OCI-LY3 (cell line): ENCODE data around the gene KDM1B.

Source experiments
- EZH2phosphoT487 ChIP-seq: fragments of 200-600 bp; shearing (Covaris generic); IDR thresholded peaks from 2 replicates; pipeline ENCODE4 v1.6.1; 2018; ENCODE audit warnings: antibody characterized with exemption, mixed run types, low read depth
- TF ChIP-seq, protein P1 (sequence below): fragments of 200-600, 300-600 bp; sonication (generic); IDR thresholded peaks from 2 replicates; pipeline ENCODE4 v1.5.1; 2014; ENCODE audit warnings: antibody characterized with exemption, low read length, low read depth

- TF ChIP-seq, protein P1, sequence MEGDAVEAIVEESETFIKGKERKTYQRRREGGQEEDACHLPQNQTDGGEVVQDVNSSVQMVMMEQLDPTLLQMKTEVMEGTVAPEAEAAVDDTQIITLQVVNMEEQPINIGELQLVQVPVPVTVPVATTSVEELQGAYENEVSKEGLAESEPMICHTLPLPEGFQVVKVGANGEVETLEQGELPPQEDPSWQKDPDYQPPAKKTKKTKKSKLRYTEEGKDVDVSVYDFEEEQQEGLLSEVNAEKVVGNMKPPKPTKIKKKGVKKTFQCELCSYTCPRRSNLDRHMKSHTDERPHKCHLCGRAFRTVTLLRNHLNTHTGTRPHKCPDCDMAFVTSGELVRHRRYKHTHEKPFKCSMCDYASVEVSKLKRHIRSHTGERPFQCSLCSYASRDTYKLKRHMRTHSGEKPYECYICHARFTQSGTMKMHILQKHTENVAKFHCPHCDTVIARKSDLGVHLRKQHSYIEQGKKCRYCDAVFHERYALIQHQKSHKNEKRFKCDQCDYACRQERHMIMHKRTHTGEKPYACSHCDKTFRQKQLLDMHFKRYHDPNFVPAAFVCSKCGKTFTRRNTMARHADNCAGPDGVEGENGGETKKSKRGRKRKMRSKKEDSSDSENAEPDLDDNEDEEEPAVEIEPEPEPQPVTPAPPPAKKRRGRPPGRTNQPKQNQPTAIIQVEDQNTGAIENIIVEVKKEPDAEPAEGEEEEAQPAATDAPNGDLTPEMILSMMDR: no peak
- TF ChIP-seq EZH2phosphoT487: no peak
These were observed 13.0 kb downstream of the KDM1B start for GRCh38 chr6:18168264-18168663.
